NCI-H146 treated with DMSO at 0.1 percent for 48 hours (cell line): ENCODE results near the gene SEMA4D.

Experiments used
- DNase-seq: peaks from one replicate; lab custom pipeline; 2025; ENCODE audit not compliant: unreplicated experiment; lab: John Stamatoyannopoulos, UW

Gene SEMA4D

DNA sequence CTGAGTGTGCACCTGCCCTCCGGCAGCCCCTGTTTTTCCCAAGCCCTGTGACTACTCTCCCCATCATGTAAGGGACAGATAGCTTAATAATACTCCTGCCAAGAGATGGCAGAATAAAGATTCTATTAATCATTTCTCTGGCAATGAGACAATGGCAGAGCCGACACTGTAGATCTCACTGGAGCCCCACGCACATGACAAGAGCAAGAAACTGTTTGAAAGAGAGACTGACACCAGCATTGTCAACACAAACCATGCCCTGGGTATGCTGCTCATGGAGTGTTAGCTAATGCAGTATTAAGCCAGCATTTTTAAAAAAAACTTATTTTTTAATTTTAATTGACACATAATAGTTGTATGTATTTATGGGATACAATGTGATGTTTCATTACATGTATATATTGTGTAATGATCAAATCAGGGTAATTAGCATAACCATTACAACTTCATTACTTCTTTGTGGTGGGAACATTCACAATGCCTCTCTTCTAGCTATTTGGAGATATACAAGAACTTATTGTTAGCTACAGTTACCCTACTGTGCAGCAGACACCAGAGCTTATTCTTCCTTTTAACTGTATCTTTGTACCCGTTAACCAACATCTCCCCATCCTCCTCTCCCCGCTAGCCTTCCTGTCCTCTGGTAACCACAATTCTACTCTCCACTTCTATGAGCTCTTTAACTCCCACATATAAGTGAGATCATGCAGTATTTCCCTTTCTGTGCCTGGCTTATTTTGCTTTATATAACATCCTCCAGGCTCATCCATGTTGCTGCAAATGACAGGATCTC is 31.5 kb upstream of the SEMA4D start:
- no peak for DNase-seq

GRCh38 chr9:89528540-89528939 is 30.6 kb upstream of the SEMA4D start:
- DNase-seq = peak; percentile 5

- no peak for DNase-seq
Measured at GRCh38 chr9:89528131-89528530, 30.2 kb upstream of the SEMA4D start.

DNA sequence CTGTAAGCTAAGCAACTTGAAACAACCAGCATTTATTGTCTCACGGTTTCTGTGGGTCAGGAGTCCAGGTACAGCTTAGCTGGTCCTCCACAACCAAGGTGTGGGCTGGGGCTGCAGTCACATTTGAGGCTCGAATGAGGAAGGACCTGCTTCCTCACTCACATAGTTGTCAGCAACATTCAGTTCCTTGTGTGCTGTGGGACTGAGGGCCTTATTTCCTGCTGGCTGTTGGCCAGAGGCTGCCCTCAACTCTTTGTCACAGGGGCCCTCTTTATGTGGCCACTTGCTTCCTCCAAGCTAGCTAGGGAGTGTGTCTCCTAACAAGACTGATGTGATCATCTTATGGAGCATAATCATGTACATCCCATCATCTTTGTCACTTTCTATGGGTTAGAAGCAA is 29.2 kb upstream of the SEMA4D start:
- no peak for DNase-seq

GRCh38 chr9:89526667-89527066 is 28.8 kb upstream of the SEMA4D start:
- DNase-seq = no peak

DNA sequence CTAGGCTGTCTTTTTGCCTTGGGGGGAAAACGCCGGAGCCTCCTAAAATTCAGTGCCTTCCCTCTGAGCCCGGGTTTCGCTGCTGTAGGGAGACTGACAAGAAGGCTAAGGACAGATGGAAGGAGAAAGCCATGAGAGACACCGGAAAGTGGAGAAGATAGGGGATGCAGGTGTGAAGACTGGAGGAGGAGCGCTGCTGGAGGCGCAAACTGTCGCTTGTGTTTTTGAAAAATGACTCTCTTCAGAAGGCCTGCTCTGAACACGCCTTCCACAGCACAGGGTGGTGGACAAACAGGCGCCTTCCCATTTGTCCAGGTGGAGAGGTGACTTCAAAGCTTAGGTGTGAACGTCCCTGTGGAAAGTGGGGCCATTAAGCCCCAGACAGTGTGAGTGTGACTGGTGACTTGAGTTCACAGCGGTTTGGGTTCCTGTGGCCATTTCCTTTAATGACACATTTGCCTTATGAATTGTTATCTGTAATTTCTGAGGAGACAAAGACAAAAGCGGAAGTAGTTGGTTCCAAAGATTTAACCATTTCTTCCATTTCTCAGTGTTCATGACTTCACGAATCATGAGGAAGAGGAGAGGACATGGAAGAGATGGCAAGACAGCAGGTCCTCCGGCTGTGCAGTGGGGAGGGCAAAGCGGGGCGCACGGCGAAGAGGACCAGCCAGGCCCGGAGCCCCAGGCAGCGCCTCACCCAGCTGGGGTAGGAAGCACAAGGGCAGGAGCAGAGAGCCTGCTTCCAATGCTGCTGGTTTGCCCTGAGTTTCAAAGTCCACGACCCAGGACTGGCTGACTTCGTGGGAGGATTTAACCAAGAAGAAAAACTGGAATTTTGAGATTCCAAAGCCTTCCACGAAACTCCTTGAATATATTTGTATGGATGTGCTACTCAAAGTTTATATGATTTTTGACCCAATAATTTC is 27.8 kb upstream of the SEMA4D start:
- DNase-seq = no peak

GRCh38 chr9:89524963-89525362 is 27.1 kb upstream of the SEMA4D start:
- DNase-seq = no peak

DNA sequence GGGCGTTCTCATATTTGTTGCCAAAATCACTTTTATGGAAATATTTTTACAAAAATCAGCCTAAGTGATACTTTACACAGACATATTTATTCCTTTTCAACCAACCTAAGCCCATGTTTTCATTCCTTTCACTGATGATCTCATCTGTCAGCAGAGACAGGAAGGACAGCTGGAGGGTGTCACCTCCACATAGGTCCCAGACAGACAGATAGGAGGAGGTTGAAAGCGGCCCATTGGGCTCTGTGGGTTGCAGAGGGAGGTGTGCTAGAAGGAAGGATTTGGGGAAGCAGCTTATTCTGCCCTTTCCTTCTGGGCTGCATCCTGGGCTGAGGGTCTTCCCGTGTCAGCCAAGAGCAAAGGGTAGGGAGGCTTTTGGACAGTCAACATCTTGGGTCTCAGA is 26.0 kb upstream of the SEMA4D start:
- no peak for DNase-seq

GRCh38 chr9:89522959-89523285 is 25.0 kb upstream of the SEMA4D start:
- DNase-seq = no peak

GRCh38 chr9:89522261-89522958 is 24.5 kb upstream of the SEMA4D start:
- no peak for DNase-seq

GRCh38 chr9:89519366-89519805 is 21.5 kb upstream of the SEMA4D start:
- DNase-seq = no peak

- DNase-seq = no peak
Measured at GRCh38 chr9:89518466-89519365, 20.8 kb upstream of the SEMA4D start.

- DNase-seq = no peak
Measured at GRCh38 chr9:89515416-89515815, 17.5 kb upstream of the SEMA4D start.

- no peak for DNase-seq
Measured at GRCh38 chr9:89514956-89515355, 17.0 kb upstream of the SEMA4D start.

GRCh38 chr9:89514337-89514736 is 16.4 kb upstream of the SEMA4D start:
- DNase-seq = no peak

DNA sequence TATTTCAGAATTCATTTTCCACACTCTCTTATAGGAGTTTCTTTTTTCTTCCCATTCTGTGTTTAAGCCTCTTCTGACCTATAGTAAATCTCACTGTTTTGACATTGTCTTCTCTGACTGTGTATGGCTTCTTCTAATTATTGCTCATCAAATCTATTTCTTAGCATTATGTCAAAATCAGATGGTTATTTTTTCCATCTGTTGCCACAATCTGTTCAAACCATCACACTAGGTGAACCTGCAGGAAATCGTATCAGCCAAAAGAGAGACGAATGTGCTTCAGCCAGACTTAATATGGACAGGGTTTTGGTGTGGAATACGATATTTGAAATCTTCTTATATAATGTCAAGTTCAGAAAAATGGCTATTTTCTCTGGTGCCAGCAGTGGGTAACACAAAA is 15.9 kb upstream of the SEMA4D start:
- DNase-seq = no peak

GRCh38 chr9:89512382-89512781 is 14.5 kb upstream of the SEMA4D start:
- no peak for DNase-seq

- DNase-seq = no peak
Measured at GRCh38 chr9:89508951-89509615, 11.2 kb upstream of the SEMA4D start.

DNA sequence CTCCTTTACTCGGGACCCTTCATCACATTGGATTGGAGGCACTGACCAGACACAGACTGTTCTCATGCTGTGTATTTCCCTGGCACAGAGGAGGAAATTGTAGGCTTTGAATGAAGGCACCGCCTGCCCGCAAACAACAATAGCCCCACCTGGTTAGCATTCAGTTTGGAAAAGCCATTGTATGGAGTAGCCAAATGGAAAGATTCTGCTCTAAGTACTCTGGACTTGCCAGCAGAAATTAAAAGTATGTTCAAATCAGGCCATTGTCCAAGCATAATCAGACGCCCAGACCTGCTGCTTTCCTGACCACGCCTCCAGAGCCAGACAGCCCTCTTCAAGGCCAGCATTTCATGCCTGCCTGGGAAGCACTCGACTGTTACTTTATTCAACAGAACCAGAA is 8.0 kb upstream of the SEMA4D start:
- no peak for DNase-seq

DNA sequence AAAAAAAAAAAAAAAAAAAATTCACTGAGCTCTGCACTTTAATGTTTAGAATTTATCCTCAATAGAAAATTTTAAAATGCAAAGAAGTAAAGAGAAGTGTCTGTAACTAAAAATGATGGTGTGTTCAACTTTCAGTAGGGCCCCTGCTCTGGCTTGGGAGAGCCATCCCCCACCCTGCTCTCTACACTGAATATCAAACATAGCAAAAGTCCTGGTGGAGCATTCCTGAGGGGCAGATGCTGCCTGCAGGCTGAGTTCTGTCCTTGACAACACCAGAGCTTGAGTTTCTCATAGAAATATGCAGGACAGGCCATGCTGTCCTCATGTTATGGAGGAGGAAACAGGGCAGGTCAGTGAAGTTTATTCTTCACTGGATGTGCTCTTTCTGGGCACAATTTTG is 7.1 kb upstream of the SEMA4D start:
- DNase-seq = no peak
